AG09309 (cell line): Measurements from ENCODE around the gene FMO5.
"Not testable (repeated sequence)": the region's sequence is repeated elsewhere in the genome, so short reads cannot be mapped to it uniquely, and the experiment has no call there.

Experiments
- DNase-seq: peaks from one replicate; pipeline ENCODE4 v3.0.0-alpha.2; 2010; ENCODE audit warnings: low read depth
- H3K4me3 ChIP-seq: 2 replicates; pipeline ENCODE4 v1.5.1; 2011; ENCODE audit warnings: mild to moderate bottlenecking, low read depth, low read length, moderate library complexity; ENCODE audit not compliant: control insufficient read depth
- CTCF ChIP-seq: IDR thresholded peaks from 2 replicates; pipeline ENCODE4 v1.5.1; 2011; ENCODE audit warnings: mild to moderate bottlenecking, low read depth, low read length, inconsistent platforms; ENCODE audit not compliant: insufficient read depth, control insufficient read depth; ENCODE audit errors: missing control alignments

FMO5 gene

GRCh38 chr1:147204080-147204479, 21.1 kb downstream of the FMO5 start:
- TF ChIP-seq CTCF, result no peak
- no peak overlapping the region for H3K4me3 ChIP-seq
- DNase-seq, result no peak

GRCh38 chr1:147202576-147202975, 22.6 kb downstream of the FMO5 start:
- H3K4me3 ChIP-seq, result no peak overlapping the region
- DNase-seq, result no peak
- TF ChIP-seq CTCF, result no peak

- no peak for TF ChIP-seq CTCF
Observed at GRCh38 chr1:147201786-147202185, 23.4 kb downstream of the FMO5 start.

GRCh38 chr1:147201276-147201675, 23.9 kb downstream of the FMO5 start:
- TF ChIP-seq CTCF, result no peak
- DNase-seq, result no peak
- H3K4me3 ChIP-seq, result no peak overlapping the region

More at GRCh38 chr1:147201786-147202185, 23.4 kb downstream of the FMO5 start:
- no peak overlapping the region for H3K4me3 ChIP-seq
- DNase-seq, result no peak

- DNase-seq, H3K4me3 ChIP-seq: not testable (repeated sequence)
Observed at GRCh38 chr1:147197324-147197723, 27.8 kb downstream of the FMO5 start.

- no peak overlapping the region for H3K4me3 ChIP-seq
- TF ChIP-seq CTCF, result no peak
- DNase-seq, result no peak
Observed at GRCh38 chr1:147189514-147189913, 35.6 kb downstream of the FMO5 start.

- DNase-seq, result no peak
Observed at GRCh38 chr1:147185432-147185831, 39.7 kb downstream of the FMO5 start.

More at GRCh38 chr1:147185432-147185831, 39.7 kb downstream of the FMO5 start:
- no peak for TF ChIP-seq CTCF
- no peak overlapping the region for H3K4me3 ChIP-seq
